H9 (cell line): Measurements from ENCODE around the gene ZFPM1. TPM values are rescaled to one million over a fixed set of nuclear protein-coding genes. Genes with fewer than 3 reads are reported as not detected.
A peak's percentile ranks its signal among the peaks of the same experiment; 100 is the strongest.

ENCODE experiments used
- DNase-seq: peaks from one replicate; pipeline ENCODE4 v3.0.0-alpha.2; 2017
- H2AFZ ChIP-seq: one replicate; pipeline ENCODE4 v1.6.1; 2013; ENCODE audit warnings: mild to moderate bottlenecking, low read length, control low read depth, moderate library complexity
- H2AK5ac ChIP-seq: 2 replicates; pipeline ENCODE4 v1.6.1; 2013; ENCODE audit warnings: low read length, control low read depth, mixed read lengths; ENCODE audit not compliant: insufficient read length
- H2BK120ac ChIP-seq: one replicate; pipeline ENCODE4 v1.6.1; 2013; ENCODE audit warnings: low read depth, mild to moderate bottlenecking, low read length, control low read depth, inconsistent platforms; ENCODE audit not compliant: poor library complexity, severe bottlenecking
- H2BK12ac ChIP-seq: 2 replicates; pipeline ENCODE4 v1.6.1; 2013; ENCODE audit warnings: low read length, control low read depth, mixed read lengths, low read depth; ENCODE audit not compliant: insufficient read length
- H2BK15ac ChIP-seq: 2 replicates; pipeline ENCODE4 v1.6.1; 2013; ENCODE audit warnings: low read depth, low read length, control low read depth
- H2BK20ac ChIP-seq: one replicate; pipeline ENCODE4 v1.6.1; 2013; ENCODE audit warnings: low read depth, mild to moderate bottlenecking, low read length, control low read depth, inconsistent platforms; ENCODE audit not compliant: poor library complexity, severe bottlenecking
- H2BK5ac ChIP-seq: 2 replicates; pipeline ENCODE4 v1.6.1; 2013; ENCODE audit warnings: low read length, control low read depth, mixed read lengths; ENCODE audit not compliant: insufficient read length
- H3K14ac ChIP-seq: 2 replicates; pipeline ENCODE4 v1.6.1; 2013; ENCODE audit warnings: low read length, control low read depth; ENCODE audit not compliant: insufficient read depth
- H3K18ac ChIP-seq: 2 replicates; pipeline ENCODE4 v1.6.1; 2013; ENCODE audit warnings: low read depth, mild to moderate bottlenecking, mixed read lengths, low read length, control low read depth; ENCODE audit not compliant: insufficient read length
- H3K23ac ChIP-seq: 2 replicates; pipeline ENCODE4 v1.6.1; 2013; ENCODE audit warnings: low read length, control low read depth, mixed read lengths, low read depth; ENCODE audit not compliant: insufficient read length
- H3K23me2 ChIP-seq: 2 replicates; pipeline ENCODE4 v1.6.1; 2013; ENCODE audit warnings: low read depth, mild to moderate bottlenecking, mixed read lengths, low read length, control low read depth; ENCODE audit not compliant: insufficient read length, poor library complexity, severe bottlenecking
- H3K27ac ChIP-seq: 2 replicates; pipeline ENCODE4 v1.5.1; 2013; ENCODE audit warnings: low read length, control low read depth, mixed read lengths, low read depth; ENCODE audit not compliant: insufficient read length
- H3K27me3 ChIP-seq: 2 replicates; pipeline ENCODE4 v1.6.1; 2013; ENCODE audit warnings: low read length, control low read depth, inconsistent platforms; ENCODE audit not compliant: insufficient read depth
- H3K4ac ChIP-seq: 2 replicates; pipeline ENCODE4 v1.6.1; 2013; ENCODE audit warnings: low read depth, mild to moderate bottlenecking, control low read depth, inconsistent platforms, low read length, moderate library complexity
- H3K4me1 ChIP-seq: 2 replicates; pipeline ENCODE4 v1.6.1; 2013; ENCODE audit warnings: low read length, control low read depth, inconsistent platforms; ENCODE audit not compliant: insufficient read depth
- H3K4me2 ChIP-seq: 2 replicates; pipeline ENCODE4 v1.6.1; 2013; ENCODE audit warnings: low read length, control low read depth, mixed read lengths; ENCODE audit not compliant: insufficient read length, insufficient read depth
- H3K56ac ChIP-seq: 2 replicates; pipeline ENCODE4 v1.6.1; 2013; ENCODE audit warnings: low read depth, mild to moderate bottlenecking, mixed read lengths, low read length, control low read depth; ENCODE audit not compliant: insufficient read length
- H3K79me1 ChIP-seq: 2 replicates; pipeline ENCODE4 v1.6.1; 2013; ENCODE audit warnings: low read depth, mild to moderate bottlenecking, moderate library complexity, low read length, control low read depth, inconsistent platforms; ENCODE audit not compliant: insufficient read depth, poor library complexity, severe bottlenecking
- H3K79me2 ChIP-seq: 2 replicates; pipeline ENCODE4 v1.6.1; 2013; ENCODE audit warnings: low read length, control low read depth, inconsistent platforms; ENCODE audit not compliant: insufficient read depth
- H3K9ac ChIP-seq: 2 replicates; pipeline ENCODE4 v1.6.1; 2013; ENCODE audit warnings: low read length, control low read depth, mixed read lengths; ENCODE audit not compliant: insufficient read length; ENCODE audit errors: extremely low read depth
- H3K9me3 ChIP-seq: one replicate; pipeline ENCODE4 v1.6.1; 2013; ENCODE audit warnings: low read depth, low read length, inconsistent platforms; ENCODE audit not compliant: control insufficient read depth
- H3T11ph ChIP-seq: one replicate; pipeline ENCODE4 v1.6.1; 2013; ENCODE audit warnings: mild to moderate bottlenecking, low read length, control low read depth, inconsistent platforms
- H4K20me1 ChIP-seq: one replicate; pipeline ENCODE4 v1.6.1; 2013; ENCODE audit not compliant: control insufficient read depth, insufficient read length, insufficient read depth
- H4K5ac ChIP-seq: 2 replicates; pipeline ENCODE4 v1.6.1; 2013; ENCODE audit warnings: low read depth, mild to moderate bottlenecking, mixed read lengths, low read length, control low read depth; ENCODE audit not compliant: insufficient read length
- H4K8ac ChIP-seq: replicated peaks from 2 replicates; pipeline ENCODE4 v1.6.1; 2013; ENCODE audit warnings: low read length, control low read depth, mixed read lengths, low read depth; ENCODE audit not compliant: insufficient read length
- H4K91ac ChIP-seq: 2 replicates; pipeline ENCODE4 v1.6.1; 2013; ENCODE audit warnings: low read depth, mild to moderate bottlenecking, moderate library complexity, mixed read lengths, low read length, control low read depth; ENCODE audit not compliant: insufficient read length
- H3K27ac Mint-ChIP-seq, 3 experiments: 2 replicates in 2 of 3; 3 replicates in 1 of 3; pipeline ENCODE4 v1.8.0; 2020 to 2021; ENCODE audit warnings: mixed read lengths in 3 of 3, mild to moderate bottlenecking in 1 of 3, moderate library complexity in 1 of 3
- H3K27me3 Mint-ChIP-seq: 2 replicates; pipeline ENCODE4 v1.8.0; 2021; ENCODE audit warnings: low read depth, mild to moderate bottlenecking, moderate library complexity, mixed read lengths
- H3K36me3 Mint-ChIP-seq, 3 experiments: 2 replicates in 2 of 3; 3 replicates in 1 of 3; pipeline ENCODE4 v1.8.0; 2020 to 2021; ENCODE audit warnings: low read depth in 3 of 3, mixed read lengths in 3 of 3; ENCODE audit not compliant: insufficient read depth in 1 of 3
- H3K4me1 Mint-ChIP-seq, 2 experiments: 2 replicates each; pipeline ENCODE4 v1.8.0; 2020; ENCODE audit warnings: mixed read lengths in 2 of 2
- H3K4me3 Mint-ChIP-seq, 2 experiments: 2 replicates in 1 of 2; 3 replicates in 1 of 2; pipeline ENCODE4 v1.8.0; 2020 to 2021; ENCODE audit warnings: mild to moderate bottlenecking in 2 of 2, mixed read lengths in 2 of 2, moderate library complexity in 1 of 2
- H3K9me3 Mint-ChIP-seq, 2 experiments: 2 replicates in 1 of 2; 3 replicates in 1 of 2; pipeline ENCODE4 v1.8.0; 2020; ENCODE audit warnings: mild to moderate bottlenecking in 2 of 2, mixed read lengths in 2 of 2, moderate library complexity in 1 of 2
- CTCF ChIP-seq: fragments of 200-600 bp; sonication (generic); conservative IDR thresholded peaks from 3 replicates; pipeline ENCODE4 v1.8.0; 2021; ENCODE audit warnings: antibody characterized with exemption, mild to moderate bottlenecking
- WGBS: extraction: QIAGEN DNeasy Blood & Tissue Kit; methylation state at CpG from one replicate; pipeline ENCODE4 v1.1.7; 2013; ENCODE audit warnings: missing lambda C conversion rate, low lambda C conversion rate, mixed read lengths; ENCODE audit not compliant: insufficient read length; ENCODE audit errors: extremely low coverage; 5-methylcytosine and 5-hydroxymethylcytosine counted together
- total RNA-seq: library from RNA; stranded (reverse); gene quantifications from 2 replicates; pipeline ENCODE4 v1.2.1, GENCODE V29; 2021

The ZFPM1 gene
- total RNA-seq, 1 experiment from 2014 or later, result 3.6 TPM

GRCh38 chr16:88411951-88412576 lies 41.0 kb upstream of the ZFPM1 start:
- peaks cover 0 to 3% of the 10 kb centered on the region in 2 experiments; a peak in 1 of 4 replicates for H3K4me1 Mint-ChIP-seq
- Histone ChIP-seq H3K9ac (no peak overlapping the region), H3K23me2 (no peaks in the 10 kb centered on the region), H2BK5ac (no peak overlapping the region), H4K20me1 (no peaks in the 10 kb centered on the region), H3K4me2 (no peak overlapping the region), H2BK120ac (no peak overlapping the region), H3K27ac (no peak overlapping the region), H4K91ac (no peak overlapping the region), H3K23ac (no peak overlapping the region), H3K14ac (no peak overlapping the region; the same call in 1 of the 2 replicates), H3K79me2 (no peaks in the 10 kb centered on the region), H2AFZ (no peak overlapping the region), H4K8ac (no peak overlapping the region), H3K9me3 (no peaks in the 10 kb centered on the region), H2BK15ac (no peak overlapping the region), H2BK20ac (no peak overlapping the region), H3K79me1 (no peaks in the 10 kb centered on the region), H2BK12ac (no peak overlapping the region), H3K56ac (no peak overlapping the region), H3K18ac (no peak overlapping the region), H4K5ac (no peak overlapping the region), H2AK5ac (no peak overlapping the region), H3K4ac (no peak overlapping the region), H3K27me3 (no peaks in the 10 kb centered on the region), H3K4me1 (no peaks in the 10 kb centered on the region), H3T11ph (no peak overlapping the region)
- no peaks in the 10 kb centered on the region; a peak in 1 of 7 replicates for H3K36me3 Mint-ChIP-seq
- no peaks in the 10 kb centered on the region for H3K9me3 Mint-ChIP-seq
- WGBS, result no CpG with 5 or more reads among the region's 18 CpGs
- no peak overlapping the region for H3K4me3 Mint-ChIP-seq
- H3K27ac Mint-ChIP-seq, result 0 out of 7 replicates have a peak overlapping the region, but pooled peaks of 1 of the 3 experiments have one; percentile 65
- no peaks in the 10 kb centered on the region for H3K27me3 Mint-ChIP-seq
- no peak for DNase-seq
- no peak for TF ChIP-seq CTCF
